Tibial nerve (tissue), 4 donors: ENCODE measurements around the gene SHC2. TPM values are rescaled to one million over a fixed set of nuclear protein-coding genes. Genes with fewer than 3 reads are reported as not detected.
"Not testable (repeated sequence)": the region's sequence is repeated elsewhere in the genome, so short reads cannot be mapped to it uniquely, and the experiment has no call there.

Experiments used
- DNase-seq, 2 donors: peaks; one replicate each; pipeline ENCODE4 v3.0.0-alpha.2; 2019; ENCODE audit warnings: low spot score in 2 of 2
- H3K27ac ChIP-seq, 4 donors: fragments of 200-600 bp; sonication (generic) in 3 of 4; one replicate each; pipeline ENCODE4 v1.5.1; 2017 to 2019; ENCODE audit warnings: mild to moderate bottlenecking in 1 of 4
- H3K27me3 ChIP-seq, 2 donors: fragments of 200-600 bp; sonication (generic) in 1 of 2; one replicate each; pipeline versions ENCODE4 v1.5.1 to v1.6.0; 2017 to 2019
- H3K36me3 ChIP-seq, 3 donors: fragments of 200-600 bp; sonication (generic); one replicate each; pipeline ENCODE4 v1.5.1; 2018 to 2019
- H3K4me1 ChIP-seq, 4 donors: fragments of 200-600 bp; sonication (generic) in 3 of 4; one replicate each; pipeline ENCODE4 v1.5.1; 2017 to 2019
- H3K4me3 ChIP-seq, 4 donors: fragments of 200-600 bp; sonication (generic) in 3 of 4; one replicate each; pipeline ENCODE4 v1.5.1; 2017 to 2019; ENCODE audit warnings: mild to moderate bottlenecking in 1 of 4, moderate library complexity in 1 of 4
- H3K9me3 ChIP-seq, 4 donors: fragments of 200-600 bp; sonication (generic) in 3 of 4; one replicate each; pipeline ENCODE4 v1.5.1; 2017 to 2019
- EP300 ChIP-seq, 2 donors: sonication (generic); formaldehyde crosslinking; IDR thresholded peaks; one replicate each; pipeline ENCODE4 v1.6.1; 2017; ENCODE audit warnings: antibody characterized with exemption in 2 of 2, mild to moderate bottlenecking in 1 of 2
- POLR2A ChIP-seq, 2 donors: fragments of 450-650 bp; IDR thresholded peaks; one replicate each; pipeline ENCODE4 v1.6.1; 2017; ENCODE audit warnings: antibody characterized with exemption in 2 of 2, mild to moderate bottlenecking in 2 of 2, moderate library complexity in 2 of 2
- WGBS, 2 donors: methylation state at CpG; one replicate each; pipeline ENCODE4 v1.1.5; 2018; 5-methylcytosine and 5-hydroxymethylcytosine counted together
- total RNA-seq, 4 donors: library from RNA; depleted of rRNA; stranded (reverse); fragments of >200 nt; gene quantifications; one replicate each; pipeline ENCODE4 v1.1.0, GENCODE V29; 2016
- TF ChIP-seq, protein P1 (sequence below), 5 experiments: fragments of 200-600 bp in 3 of 5; fragments of 450-650 bp in 2 of 5; sonication (generic) in 3 of 5; IDR thresholded peaks; one replicate each; pipeline ENCODE4 v1.5.1; 2016 to 2019; ENCODE audit warnings: antibody characterized with exemption in 5 of 5, mild to moderate bottlenecking in 3 of 5, moderate library complexity in 2 of 5

Gene SHC2
- total RNA-seq, 4 donors from 2014 or later: 13.5 to 41.1 (median 22.9) TPM

DNA sequence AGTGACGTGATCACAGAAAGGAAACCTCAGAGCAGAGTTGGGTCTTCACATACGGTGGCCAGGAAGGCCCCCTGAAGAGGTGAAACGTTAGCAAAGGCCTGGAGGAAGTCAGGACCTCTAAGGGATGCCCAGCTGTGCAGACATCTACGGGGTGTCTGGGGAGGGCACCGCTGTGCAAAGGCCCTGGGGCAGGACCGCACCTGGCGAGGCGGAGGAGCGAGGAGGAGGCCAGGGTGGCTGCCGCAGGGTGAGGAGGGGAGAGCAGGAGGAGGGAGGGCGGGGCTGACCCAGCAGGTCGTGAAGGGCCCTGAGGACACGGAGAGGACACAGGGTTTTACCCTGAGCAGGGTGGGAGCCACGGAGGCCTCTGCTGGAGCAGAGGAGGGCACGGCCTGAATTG lies 23.7 kb upstream of the SHC2 start:
- Histone ChIP-seq H3K36me3 (no peaks in the 10 kb centered on the region), H3K27me3 (peaks cover 0 to 9% of the 10 kb centered on the region in 2 donors), H3K27ac (no peak overlapping the region), H3K4me3 (no peak overlapping the region), H3K4me1 (peaks cover 0 to 29% (median 10%) of the 10 kb centered on the region in 4 donors), H3K9me3 (peaks cover 0 to 11% (median 0%) of the 10 kb centered on the region in 4 donors)
- no peak for DNase-seq
- no peak for TF ChIP-seq EP300 (IDR thresholded peaks at IDR 0.05)
- TF ChIP-seq POLR2A (IDR thresholded peaks at IDR 0.05): no peak
- TF ChIP-seq, protein P1, sequence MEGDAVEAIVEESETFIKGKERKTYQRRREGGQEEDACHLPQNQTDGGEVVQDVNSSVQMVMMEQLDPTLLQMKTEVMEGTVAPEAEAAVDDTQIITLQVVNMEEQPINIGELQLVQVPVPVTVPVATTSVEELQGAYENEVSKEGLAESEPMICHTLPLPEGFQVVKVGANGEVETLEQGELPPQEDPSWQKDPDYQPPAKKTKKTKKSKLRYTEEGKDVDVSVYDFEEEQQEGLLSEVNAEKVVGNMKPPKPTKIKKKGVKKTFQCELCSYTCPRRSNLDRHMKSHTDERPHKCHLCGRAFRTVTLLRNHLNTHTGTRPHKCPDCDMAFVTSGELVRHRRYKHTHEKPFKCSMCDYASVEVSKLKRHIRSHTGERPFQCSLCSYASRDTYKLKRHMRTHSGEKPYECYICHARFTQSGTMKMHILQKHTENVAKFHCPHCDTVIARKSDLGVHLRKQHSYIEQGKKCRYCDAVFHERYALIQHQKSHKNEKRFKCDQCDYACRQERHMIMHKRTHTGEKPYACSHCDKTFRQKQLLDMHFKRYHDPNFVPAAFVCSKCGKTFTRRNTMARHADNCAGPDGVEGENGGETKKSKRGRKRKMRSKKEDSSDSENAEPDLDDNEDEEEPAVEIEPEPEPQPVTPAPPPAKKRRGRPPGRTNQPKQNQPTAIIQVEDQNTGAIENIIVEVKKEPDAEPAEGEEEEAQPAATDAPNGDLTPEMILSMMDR (IDR thresholded peaks at IDR 0.05): no peak
- 67 to 72% methylated on average over 15 of the region's 15 CpGs for WGBS, 2 donors

DNA sequence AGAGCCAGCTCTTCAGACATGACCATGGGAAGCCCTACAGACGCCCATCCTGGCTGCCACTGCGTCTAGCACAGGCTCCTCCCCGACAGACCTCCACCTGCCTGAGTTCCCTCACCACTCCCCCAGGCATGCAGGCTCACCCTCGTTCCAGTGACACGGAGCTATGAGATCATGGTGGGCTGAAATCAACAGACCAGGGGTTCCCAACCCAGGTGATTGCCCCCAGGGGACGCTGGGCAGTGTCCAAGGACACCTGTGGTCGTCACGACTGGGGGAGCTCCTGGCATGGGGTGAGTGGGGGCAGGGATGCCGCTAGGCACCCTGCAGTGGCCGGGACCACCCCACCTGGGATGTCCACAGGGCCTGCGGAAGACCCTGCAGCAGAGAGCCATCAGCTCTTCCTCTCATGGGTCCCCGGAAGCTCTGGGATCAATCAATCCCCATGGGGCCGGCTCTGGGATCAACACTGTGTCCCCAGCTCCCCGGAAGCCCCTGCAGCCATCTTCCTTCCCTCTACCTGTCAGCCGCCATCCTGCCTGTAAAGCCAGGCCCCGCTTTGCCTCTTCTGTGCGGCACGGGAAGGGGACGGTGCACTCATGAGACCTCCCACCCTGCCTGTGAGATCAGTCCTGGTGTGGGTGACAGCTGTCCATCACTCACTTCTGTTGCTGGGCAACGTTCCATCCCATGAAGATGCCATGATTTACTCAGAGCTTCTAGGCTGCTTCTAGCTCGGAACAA lies 22.7 kb upstream of the SHC2 start:
- Histone ChIP-seq H3K9me3 (peaks cover 0 to 11% (median 0%) of the 10 kb centered on the region in 4 donors), H3K4me1 (peaks cover 0 to 26% (median 8%) of the 10 kb centered on the region in 4 donors), H3K27me3 (peaks cover 0 to 9% of the 10 kb centered on the region in 2 donors), H3K4me3 (no peak overlapping the region), H3K27ac (no peak overlapping the region), H3K36me3 (no peaks in the 10 kb centered on the region)
- no peak for TF ChIP-seq POLR2A (IDR thresholded peaks at IDR 0.05)
- TF ChIP-seq, protein P1 (IDR thresholded peaks at IDR 0.05): no peak
- no peak for TF ChIP-seq EP300 (IDR thresholded peaks at IDR 0.05)
- no peak for DNase-seq
- WGBS, 2 donors: 49 to 68% methylated on average over 16 to 21 of the region's 21 CpGs

DNA sequence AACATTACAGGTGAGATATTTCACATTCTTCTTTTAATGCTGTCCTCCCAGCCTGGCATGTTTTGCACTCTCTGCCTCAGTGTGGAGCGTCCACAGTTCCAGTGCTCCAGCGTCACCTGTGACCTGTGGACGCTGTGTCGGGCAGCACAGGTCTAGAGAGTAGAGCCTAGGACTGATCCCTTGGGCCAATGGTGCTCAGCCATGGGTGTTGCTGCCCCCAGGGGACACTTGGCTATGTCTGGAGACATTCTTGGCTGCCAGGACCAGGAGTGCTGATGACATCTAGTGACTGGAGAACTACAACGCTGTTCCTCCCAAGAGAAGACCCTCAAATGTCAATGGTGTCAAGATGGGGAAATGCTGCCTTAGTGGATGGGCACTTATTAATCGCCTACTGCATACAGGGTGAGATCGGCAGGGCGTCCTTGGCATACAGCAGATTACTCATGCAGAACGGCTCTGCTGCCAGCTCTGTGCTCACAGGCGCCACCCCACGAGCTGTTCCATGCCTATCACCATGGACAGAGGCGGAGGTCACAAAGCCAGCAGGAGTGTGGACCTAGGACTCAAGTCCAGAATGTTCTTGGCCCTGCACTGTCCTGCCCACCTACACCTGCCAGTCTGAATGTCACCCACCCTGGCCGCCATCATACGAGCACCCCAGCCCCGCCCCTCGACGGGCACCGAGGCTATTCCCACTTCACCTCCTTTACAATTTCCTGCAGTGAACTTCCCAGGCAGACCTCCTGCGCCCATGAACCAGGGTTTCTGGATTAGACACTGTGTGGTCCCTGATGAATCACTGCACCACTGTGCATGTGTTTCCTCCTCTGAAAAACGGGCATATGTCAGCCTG lies 21.6 kb upstream of the SHC2 start:
- Histone ChIP-seq H3K27me3 (peaks cover 0 to 9% of the 10 kb centered on the region in 2 donors), H3K4me3 (no peak overlapping the region), H3K36me3 (no peaks in the 10 kb centered on the region), H3K9me3 (peaks cover 0 to 11% (median 0%) of the 10 kb centered on the region in 4 donors), H3K27ac (no peak overlapping the region), H3K4me1 (peaks cover 0 to 18% (median 8%) of the 10 kb centered on the region in 4 donors)
- TF ChIP-seq POLR2A (IDR thresholded peaks at IDR 0.05) (no peak), EP300 (IDR thresholded peaks at IDR 0.05) (no peak)
- TF ChIP-seq, protein P1 (IDR thresholded peaks at IDR 0.05): no peak
- 62 to 64% methylated on average over 19 to 20 of the region's 20 CpGs for WGBS, 2 donors
- DNase-seq: no peak

DNA sequence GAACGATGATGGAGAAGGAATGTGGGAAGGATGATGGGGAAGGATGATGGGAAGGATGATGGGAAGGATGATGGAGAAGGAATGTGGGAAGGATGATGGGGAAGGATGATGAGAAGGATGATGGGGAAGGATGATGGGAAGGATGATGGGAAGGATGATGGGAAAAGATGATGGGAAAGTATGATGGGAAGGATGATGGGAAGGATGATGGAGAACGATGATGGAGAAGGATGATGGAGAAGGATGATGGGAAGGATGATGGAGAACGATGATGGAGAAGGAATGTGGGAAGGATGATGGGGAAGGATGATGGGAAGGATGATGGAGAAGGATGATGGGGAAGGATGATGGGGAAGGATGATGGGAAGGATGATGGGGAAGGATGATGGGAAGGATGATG lies 20.3 kb upstream of the SHC2 start:
- WGBS, 2 donors: 90 to 92% methylated on average over 3 of the region's 3 CpGs
- Histone ChIP-seq H3K9me3 (peaks cover 0 to 11% (median 0%) of the 10 kb centered on the region in 4 donors), H3K4me1 (peaks cover 0 to 13% (median 6%) of the 10 kb centered on the region in 4 donors)
- not testable (repeated sequence) for H3K27me3 ChIP-seq, H3K4me3 ChIP-seq, H3K27ac ChIP-seq, H3K36me3 ChIP-seq, DNase-seq

DNA sequence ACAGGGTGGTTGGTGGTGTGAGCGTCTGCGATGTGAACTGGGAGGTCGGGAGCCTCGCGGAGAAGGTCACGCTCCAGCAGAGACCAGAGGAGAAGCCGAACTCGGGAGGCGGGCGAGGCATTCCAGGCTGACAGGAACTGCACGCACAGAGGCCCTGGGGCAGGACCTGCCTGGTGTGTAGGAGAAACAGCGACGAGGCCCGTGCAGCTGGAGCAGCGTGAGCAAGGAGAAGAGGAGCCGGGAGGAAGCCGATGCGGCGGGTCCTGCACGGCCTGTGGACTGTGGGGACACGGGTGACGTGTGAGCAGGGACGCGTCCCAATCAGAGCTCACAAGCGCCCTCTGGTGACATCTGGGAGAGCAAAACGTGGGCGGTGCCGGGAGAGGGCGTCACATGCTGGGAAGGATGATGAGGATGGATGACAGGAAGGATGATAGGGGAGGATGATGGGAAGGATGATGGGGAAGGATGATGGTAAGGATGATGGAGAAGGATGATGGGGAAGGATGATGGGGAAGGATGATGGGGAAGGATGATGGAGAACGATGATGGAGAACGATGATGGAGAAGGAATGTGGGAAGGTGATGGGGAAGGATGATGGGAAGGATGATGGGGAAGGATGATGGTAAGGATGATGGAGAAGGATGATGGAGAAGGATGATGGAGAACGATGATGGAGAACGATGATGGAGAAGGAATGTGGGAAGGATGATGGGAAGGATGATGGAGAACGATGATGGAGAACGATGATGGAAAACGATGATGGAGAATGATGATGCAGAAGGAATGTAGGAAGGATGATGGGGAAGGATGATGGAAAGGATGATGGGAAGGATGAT lies 19.4 kb upstream of the SHC2 start:
- H3K4me1 ChIP-seq: peaks cover 0 to 9% (median 2%) of the 10 kb centered on the region in 4 donors
- 28 to 32% methylated on average over 36 of the region's 36 CpGs for WGBS, 2 donors
- peaks cover 0 to 8% of the 10 kb centered on the region in 2 donors for H3K27me3 ChIP-seq
- DNase-seq: peak; percentile 62 to 86
- H3K36me3 ChIP-seq: no peaks in the 10 kb centered on the region
- H3K27ac ChIP-seq: peak overlapping the region in 2 of 4 donors; percentile 34 to 66
- TF ChIP-seq POLR2A (IDR thresholded peaks at IDR 0.05) (no peak), EP300 (IDR thresholded peaks at IDR 0.05) (peak in 1 of 2 donors; percentile 15)
- TF ChIP-seq, protein P1 (IDR thresholded peaks at IDR 0.05): peak; percentile 19 to 47 (median 34)
- H3K4me3 ChIP-seq: peak overlapping the region in 1 of 4 donors; percentile 36
- H3K9me3 ChIP-seq: peaks cover 0 to 11% (median 0%) of the 10 kb centered on the region in 4 donors
